HG03196 (cell line): ENCODE measurements around the gene ABL2.
"Not testable (repeated sequence)": the region's sequence is repeated elsewhere in the genome, so short reads cannot be mapped to it uniquely, and the experiment has no call there.

Experiments used
- ATAC-seq: cut with Tn5 transposase; IDR thresholded peaks from one replicate; pipeline ENCODE4 v1.9.1; 2021; ENCODE audit not compliant: unreplicated experiment

ABL2 gene

DNA sequence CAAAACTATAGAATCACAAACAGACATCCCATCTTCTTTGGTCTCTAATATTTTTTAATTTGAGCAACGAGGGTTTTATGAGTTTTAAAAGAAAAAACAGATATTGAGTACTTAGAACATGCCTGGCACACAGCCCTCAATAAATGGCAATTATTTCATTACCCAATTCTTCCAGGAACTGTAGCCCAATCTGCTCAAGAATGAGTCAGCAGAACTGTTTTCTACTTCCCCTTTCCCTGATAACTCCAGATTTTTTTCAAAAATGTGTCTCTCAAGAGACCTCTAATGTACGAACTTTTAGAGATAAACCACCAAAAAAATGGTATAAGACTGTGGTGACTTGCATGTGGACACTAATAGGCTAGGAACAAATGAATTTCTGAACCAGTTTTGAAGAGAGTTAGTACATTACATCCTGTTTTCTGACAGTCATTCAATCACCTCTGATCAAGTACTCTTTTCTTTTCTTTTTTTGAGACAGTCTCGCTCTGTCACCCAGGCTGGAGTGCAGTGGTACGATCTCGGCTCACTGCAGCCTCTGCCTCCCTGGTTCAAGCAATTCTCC lies 11.5 kb downstream of the ABL2 start:
- no peak for ATAC-seq

DNA sequence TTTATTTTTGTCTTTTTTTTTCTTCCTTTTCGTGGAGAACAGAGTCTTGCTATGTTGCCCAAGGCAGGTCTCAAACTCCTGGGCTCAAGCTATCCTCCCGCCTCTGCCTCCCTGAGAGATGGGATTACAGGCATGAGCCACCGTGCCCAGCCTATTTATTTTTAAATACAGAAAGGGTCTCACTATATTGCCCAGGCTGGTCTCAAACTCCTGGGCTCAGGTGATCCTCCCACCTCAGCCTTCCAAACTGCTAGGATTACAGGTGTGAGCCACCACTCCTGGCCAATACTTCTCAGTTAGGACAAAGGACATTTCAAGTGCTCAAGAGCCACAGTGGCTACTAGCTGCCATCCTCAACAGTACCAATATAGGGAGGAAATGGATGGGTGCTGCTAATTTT lies 16.2 kb downstream of the ABL2 start:
- not testable (repeated sequence) for ATAC-seq

DNA sequence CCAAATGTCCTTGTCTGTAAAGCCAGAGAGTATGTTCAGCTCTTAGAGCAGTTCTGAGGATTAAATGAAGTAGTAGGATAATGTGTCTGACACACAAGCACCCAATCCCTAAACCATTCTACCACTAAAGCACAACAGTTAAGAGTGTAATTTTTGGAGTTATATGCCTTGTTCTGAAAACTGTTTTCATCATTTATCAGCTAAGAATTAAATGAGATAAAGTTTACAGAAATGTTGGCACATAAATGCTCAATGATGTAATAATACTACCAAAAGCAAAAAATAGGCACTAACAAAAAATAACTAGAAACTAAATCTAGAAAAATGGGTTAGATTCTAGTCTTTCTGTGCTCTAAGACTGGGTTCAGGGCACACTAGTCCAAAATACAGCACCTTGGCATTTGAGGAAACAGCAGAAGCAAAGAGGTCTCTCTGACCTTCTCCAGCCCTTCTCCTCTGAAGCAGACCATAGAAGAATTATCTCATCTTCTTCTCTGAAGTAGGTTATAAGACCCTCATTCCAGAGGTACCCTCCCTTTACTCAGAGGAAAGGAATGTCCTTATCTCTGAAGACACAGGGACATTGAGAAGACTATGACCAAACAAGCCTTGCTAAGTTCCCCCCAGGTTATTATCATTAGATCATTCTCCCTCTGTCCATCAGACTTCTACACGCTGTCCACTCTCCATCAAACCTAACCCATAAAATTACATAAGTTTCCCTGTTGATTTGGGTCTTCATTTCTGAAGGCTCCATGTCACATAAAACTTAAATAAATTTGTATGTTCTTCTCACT lies 20.6 kb downstream of the ABL2 start:
- no peak for ATAC-seq

DNA sequence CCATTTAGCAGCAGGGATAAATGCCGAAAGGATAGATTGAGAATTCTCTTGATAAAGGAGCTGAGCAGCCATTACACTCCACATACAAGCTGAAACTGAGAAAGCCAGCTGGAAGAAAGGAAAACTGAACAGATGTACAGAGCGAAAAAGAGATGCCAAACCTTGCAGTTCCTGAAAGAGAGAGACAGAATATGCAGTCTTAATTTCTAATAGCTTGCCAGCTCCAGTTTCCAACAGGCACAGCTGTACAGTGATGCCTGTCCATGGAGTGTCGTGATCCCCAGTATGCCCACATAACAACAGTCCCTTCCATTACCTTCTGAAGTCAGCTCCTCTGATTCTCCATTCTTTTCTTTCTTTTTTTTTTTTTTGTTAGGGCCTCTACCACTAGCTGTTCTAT lies 22.7 kb downstream of the ABL2 start:
- no peak for ATAC-seq

DNA sequence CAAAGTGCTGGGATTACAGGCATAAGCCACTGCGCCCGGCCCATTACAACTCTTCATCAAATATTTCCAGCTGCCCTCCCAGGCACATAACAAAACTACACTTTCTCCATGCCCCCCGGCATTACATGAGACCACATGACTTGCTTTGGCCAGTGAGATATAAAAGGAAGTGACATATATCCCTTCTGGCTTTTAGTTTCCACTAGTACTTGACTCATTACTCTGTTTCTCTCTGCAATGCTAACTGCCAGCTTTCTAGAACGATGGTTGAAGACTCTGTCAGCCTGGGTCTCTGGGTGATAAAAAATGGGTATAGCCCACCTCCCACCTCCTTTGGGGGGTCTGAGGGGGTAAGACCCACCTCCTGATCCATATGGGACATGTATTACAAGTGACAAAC lies 24.2 kb downstream of the ABL2 start:
- ATAC-seq: no peak

DNA sequence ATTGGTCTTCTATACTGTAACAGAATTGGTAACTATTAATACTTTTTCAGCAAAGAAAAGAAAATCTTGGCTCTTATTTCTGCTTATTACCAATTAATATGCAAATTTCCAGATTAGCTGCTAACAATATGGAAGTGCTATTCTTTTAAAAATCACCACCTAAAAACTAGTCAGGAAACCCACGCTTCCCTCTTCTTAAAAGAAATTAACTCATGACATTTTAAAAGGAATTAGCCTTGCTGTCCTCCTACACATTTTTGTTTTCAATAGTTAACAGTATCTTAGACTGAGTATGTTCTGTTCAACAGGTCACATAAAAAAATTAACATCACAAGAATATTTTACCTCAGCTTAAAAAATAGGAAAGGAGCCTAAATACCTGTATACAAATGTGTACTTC lies 27.3 kb downstream of the ABL2 start:
- ATAC-seq: no peak

DNA sequence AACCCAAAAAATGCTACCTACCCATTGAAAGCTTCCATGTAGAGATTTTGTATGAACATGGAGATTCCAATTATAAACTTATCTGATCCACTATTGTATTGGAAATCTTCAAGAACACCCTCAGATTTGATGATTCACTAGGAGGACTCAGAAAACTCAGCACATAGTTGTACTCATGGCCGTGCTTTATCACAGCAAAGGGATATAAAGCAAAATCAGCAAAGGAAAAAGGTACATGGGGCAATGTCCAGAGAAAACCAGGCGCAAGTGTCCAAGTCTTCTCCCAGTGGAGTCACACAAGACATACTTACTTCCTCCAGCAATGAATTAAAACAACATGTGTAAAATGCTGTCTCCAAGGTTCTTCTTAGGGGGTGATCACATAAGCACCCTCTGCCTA lies 28.9 kb downstream of the ABL2 start:
- no peak for ATAC-seq

DNA sequence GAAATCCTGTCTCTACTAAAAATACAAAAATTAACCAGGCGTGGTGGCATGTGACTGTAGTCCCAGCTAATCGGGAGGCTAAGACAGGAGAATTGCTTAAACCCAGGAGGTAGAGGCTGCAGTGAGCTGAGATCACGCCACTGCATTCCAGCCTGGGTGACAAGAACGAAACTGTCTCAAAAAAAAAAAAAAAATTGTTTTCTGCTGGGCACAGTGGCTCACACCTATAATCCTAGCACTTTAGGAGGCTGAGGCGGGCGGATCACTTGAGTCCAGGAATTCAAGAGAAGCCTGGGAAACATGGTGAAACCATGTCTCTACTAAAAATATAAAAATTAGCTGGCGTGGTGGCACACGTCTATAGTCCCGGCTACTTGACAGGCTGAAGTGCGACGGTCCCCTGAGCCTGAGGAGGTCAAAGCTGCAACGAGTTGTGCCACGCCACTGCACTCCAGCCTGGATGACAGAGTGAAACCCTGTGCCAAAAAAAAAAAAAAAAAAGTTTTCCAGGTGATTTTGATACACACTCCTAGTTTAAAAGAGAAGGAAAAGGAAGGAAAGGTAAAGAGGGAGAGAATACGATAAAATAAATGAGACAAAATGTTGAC lies 31.7 kb downstream of the ABL2 start:
- no peak for ATAC-seq

DNA sequence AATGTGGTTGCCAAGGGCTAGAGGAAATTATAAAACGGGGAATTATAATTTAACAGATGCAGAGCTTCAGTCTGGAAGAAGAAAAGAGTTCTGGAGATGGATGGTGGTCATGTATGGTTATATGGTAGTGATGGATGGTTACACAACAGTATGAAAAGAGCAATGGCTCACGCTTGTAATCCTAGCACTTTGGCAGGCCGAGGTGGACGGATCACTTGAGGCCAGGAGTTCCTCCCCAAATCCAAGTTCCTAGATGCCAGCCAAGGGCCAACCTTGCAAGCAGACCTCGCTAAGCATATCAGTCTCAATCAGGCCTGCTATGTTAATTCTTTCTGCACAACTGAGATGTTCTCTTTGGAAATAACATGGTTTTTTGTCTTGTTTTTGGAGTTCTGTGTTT lies 33.6 kb downstream of the ABL2 start:
- ATAC-seq: not testable (repeated sequence)

DNA sequence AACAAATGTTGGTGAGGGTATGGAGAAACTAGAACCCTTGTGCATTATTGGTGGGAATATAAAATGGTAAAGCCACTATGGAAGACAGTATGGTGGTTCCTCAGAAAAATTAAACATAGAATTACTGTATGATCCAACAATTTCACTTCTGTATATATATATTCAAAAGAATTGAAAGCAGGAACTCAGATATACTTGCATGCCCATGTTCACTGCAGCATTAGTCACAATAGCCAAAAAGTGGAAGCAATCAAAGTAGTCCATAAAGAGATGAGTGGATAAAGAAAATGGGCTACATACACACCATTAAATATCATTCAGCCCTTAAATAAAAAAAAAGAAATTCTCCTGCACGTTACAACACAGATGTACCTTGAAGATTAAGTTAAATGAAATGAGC lies 34.1 kb downstream of the ABL2 start:
- no peak for ATAC-seq

DNA sequence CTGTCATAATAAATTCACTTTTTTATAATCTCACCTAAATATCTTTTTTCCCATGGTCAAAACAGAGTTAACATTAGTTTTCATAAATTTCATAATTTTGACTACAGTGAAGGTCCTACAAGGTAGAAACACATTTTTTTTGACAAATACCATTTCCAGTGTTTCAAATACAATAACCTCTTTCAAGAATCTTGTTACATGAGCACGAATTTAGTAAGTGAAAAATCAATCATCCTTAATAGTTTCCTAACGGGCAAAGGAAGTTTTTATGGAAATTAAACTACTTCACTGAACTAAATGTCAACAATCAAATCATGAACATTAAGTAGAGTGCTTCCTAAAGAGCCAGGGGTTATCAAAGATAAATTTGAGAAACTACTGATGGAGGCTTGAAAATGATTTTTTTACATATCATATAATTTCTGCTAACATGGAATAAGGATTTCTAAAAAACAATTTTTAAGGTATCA lies 35.4 kb downstream of the ABL2 start:
- ATAC-seq: no peak

DNA sequence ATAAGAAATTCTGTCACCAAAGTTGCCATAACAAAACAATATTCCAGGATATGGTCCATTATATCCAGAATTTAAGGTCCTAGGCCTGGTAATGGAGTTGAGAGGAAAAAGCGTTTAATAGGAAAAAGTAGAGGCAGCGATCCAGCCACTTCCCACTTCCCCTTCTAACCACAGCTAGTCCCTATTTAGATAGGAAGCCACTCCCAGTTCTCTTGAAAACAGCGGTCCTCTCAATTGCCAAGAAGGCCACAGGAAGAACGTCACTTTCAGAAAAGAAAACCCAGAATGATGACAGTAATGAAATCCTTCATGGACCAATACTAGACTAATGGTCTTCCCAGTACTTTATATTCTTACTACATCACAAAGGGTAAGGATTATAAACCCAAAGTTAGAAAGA lies 38.6 kb downstream of the ABL2 start:
- ATAC-seq: no peak

DNA sequence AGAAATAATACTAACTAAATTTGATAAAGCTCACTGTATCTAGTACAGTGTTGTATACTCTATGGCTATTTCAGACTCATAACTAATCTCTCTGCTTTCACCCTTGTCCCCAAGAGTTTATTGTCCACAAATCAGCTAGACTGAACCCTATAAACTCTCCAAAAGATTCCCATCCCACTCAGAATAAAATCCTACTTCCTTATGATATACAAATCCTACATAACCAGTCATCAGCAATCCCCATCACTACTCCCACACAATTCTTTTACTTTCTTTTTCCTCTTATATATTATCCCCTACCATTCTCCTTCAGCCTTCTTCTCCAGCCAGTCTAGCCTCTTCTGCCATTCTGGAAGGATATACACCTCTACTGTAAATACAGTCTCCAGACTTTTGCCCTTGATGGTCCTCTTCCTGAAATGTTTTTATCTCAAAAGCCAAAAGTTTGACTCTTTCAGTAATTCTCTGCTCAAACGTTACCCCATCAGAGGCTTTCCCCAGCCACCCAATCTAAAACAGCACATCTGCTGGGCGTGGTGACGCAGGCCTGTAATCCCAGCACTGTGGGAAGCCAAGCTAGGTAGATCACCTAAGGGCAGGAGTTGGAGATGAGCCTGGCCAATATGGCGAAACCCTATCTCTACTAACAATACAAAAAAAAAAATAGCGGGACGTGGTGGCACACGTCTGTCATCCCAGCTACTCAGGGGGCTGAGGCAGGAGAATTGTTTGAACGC lies 41.6 kb downstream of the ABL2 start:
- ATAC-seq: no peak

DNA sequence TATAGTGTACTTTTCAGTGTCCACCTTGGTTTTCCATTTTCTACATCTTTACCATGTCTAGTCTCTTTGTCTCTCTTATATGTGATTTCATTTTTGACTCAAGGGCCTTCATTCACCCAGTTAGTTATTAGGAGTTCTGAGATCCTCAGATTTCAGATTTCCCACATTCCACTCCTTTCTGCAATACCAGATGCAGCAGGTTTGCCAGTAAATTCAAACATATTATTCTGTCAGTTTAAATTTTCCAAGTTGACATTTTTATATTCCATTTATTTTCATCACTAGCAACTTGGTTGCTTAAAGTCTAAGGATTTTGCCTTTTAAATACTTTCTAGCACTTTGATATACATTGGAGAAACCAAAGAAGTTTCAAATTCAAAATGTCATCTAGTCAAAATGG lies 42.4 kb downstream of the ABL2 start:
- ATAC-seq: no peak

DNA sequence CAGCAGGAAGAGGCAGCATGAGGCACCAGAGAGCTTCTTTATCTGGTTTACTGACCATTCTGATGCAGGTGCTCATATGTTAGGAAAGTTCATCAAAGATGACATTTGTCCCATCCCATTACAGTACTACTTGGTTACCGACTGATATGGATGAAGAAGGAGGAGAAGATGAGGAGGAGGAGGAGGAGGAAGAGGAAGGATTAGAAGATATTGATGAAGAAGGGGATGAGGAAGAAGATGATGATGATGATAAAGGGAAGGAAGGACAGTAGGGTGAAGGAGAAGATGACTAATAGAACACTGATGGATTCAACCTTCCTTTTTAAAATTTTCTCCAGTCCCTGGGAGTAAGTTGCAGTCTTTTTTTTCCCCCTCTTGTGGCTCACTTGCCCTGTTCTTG lies 45.1 kb downstream of the ABL2 start:
- ATAC-seq: no peak

DNA sequence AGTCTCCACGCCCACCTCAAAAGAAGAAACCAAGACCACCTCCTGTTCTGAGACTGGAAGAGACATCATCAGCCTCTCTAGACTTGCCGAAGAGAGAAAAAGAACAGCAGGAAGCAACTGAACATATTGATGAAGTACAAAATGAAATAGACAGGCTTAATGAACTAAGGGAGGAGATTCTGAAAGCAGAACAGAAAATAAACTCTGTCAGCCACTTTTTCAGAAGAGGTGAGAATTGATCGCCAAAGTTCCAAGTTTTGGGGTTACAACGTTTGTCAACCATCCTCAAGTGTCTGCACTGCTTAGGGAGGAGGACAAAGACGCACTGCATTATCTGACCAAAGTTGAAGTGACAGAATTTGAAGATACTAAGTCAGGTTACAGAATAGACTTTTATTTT lies 45.6 kb downstream of the ABL2 start:
- no peak for ATAC-seq

DNA sequence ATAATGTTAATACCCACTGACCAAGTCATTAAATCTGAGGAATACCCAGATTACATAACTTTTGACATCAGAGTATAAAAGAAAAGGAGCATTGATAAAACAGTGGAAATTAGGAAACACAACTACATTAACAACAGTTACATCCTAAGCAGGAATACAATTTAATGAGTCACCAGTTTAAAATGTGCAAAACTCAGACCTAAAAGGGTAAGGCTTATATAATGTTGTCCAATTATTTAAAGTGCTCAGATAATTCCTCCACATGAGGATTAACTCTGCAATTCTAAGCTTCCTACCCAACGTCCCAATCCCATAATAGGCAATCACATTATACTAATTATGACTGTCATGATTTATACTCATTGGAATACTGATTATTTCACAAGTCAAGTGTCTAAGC lies 50.5 kb downstream of the ABL2 start:
- ATAC-seq: no peak

DNA sequence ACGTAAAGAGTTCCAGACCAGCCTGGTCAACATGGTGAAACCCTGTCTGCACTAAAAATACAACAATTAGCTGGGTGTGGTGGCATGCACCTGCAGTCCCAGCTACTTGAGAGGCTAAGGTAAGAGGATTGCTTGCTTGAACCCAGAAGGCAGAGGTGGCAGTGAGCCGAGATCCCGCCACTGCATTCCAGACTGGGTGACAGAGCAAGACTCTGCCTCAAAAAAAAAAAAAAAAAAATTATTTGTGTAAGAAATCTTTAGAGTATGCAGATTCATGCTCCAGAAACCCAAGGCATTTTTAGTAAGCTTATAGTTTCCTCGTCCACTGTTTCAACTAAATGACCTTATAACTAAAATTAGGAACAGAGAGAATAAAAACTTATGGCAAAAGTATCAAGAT lies 51.3 kb downstream of the ABL2 start:
- ATAC-seq: no peak

DNA sequence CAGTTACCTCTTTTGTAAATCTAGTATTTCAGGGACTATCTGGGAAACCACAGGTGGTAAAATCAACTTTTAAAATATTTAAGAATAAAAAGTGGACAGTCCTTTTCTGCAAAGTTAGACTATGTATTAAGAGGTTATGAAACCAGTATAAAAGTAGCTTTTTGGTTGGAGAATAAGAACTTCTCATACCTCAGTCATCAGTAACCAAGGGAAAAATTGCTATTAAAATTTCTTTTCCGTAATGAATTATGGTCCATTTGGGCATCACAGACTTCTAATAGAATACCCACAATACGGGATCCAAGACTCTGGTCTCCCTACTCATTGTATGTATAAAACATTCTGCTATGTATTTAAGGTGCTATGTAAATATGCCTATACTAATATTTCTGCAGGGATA lies 51.9 kb downstream of the ABL2 start:
- no peak for ATAC-seq

DNA sequence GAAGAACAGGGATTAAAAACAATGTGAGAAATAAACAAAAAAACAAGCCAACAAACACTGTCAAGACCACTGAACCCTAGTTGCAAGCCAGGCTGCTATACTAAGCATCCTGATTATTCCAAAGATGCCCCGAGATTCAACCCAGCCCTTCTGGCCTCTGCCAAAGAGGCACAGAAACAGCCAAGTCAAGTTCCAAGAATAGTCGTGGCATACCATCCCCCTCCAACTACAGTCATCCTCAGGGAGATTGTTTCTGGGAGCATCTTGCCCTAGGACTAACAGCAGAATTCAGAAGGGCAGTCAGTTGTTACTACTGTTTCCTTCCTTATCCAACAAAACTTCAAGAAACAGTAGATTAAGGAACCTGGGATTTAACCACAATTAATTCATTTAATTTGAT lies 52.3 kb downstream of the ABL2 start:
- no peak for ATAC-seq

DNA sequence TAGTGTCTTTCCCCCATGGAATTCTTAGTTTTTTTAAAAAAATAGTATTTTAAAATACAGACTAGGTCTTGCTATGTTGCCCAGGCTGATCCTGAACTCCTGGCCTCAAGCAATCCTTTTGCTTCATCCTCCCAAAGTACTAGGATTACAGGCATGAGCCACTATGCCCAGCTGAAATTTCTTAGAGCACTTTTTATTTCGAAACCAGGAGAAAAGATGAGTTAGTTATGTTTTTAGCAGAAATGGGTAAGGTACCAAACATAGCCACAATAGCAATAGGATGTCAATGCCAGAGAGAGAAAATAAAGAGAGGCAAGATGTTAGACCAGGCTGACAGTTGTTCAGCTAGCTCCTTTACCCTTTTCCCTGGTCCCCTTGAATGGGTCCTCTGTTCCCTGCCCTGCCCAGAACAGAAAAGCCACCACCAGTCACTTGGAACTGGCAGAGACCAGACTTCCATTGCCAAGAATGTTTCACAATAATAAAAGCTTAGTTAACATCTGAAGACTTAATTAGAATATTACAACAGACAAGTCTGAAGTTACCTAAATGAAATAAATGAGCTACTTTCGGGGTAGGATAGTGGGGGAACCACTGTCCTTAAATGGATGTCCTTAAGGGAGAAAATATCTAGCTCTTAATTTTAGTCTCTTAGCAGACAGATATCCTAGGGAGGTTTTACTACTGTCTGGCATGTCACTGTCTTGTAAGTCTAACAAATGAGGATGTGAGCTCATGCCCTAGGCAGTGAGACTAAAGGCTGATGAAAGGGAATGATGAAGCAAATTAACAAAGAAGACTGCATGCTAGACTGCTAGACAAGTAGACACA lies 54.3 kb downstream of the ABL2 start:
- ATAC-seq: no peak
